Stomach (tissue), 9 donors: ENCODE data around the gene TRIM63. TPM values are rescaled to one million over a fixed set of nuclear protein-coding genes. Genes with fewer than 3 reads are reported as not detected.

Source experiments
- DNase-seq, 2 donors: peaks; one replicate each; pipeline versions ENCODE4 v3.0.0 to v3.0.0-alpha.2; 2013 to 2019
- H3K27ac ChIP-seq, 5 donors: fragments of 200-600 bp in 4 of 5; sonication (generic) in 4 of 5; one replicate each; pipeline ENCODE4 v1.5.1; 2013 to 2019; ENCODE audit warnings: mild to moderate bottlenecking in 1 of 5, moderate library complexity in 1 of 5
- H3K27me3 ChIP-seq, 3 donors: fragments of 200-600 bp; sonication (generic); one replicate each; pipeline ENCODE4 v1.5.1; 2017 to 2019; ENCODE audit warnings: mixed run types in 1 of 3
- H3K36me3 ChIP-seq, 4 donors: fragments of 200-600 bp; sonication (generic); 1 replicate in 3 of 4; 2 replicates in 1 of 4; pipeline ENCODE4 v1.5.1; 2016 to 2019
- H3K4me1 ChIP-seq, 4 donors: fragments of 200-600 bp; sonication (generic); one replicate each; pipeline ENCODE4 v1.5.1; 2016 to 2019
- H3K4me3 ChIP-seq, 4 donors: fragments of 200-600 bp; sonication (generic) in 3 of 4; one replicate each; pipeline ENCODE4 v1.5.1; 2016 to 2019; ENCODE audit warnings: mild to moderate bottlenecking in 1 of 4
- H3K9me3 ChIP-seq, 4 donors: fragments of 200-600 bp; sonication (generic); one replicate each; pipeline ENCODE4 v1.5.1; 2016 to 2019
- CTCF ChIP-seq, 7 experiments: fragments of 450-650 bp in 4 of 7; fragments of 200-600 bp in 3 of 7; sonication (generic) in 3 of 7; IDR thresholded peaks; one replicate each; pipeline ENCODE4 v1.5.1; 2016 to 2019; ENCODE audit warnings: antibody characterized with exemption in 7 of 7, control low read depth in 2 of 7, mild to moderate bottlenecking in 1 of 7
- EP300 ChIP-seq: sonication (generic); formaldehyde crosslinking; IDR thresholded peaks from one replicate; pipeline ENCODE4 v1.6.1; 2017; ENCODE audit warnings: antibody characterized with exemption
- POLR2A ChIP-seq, 4 donors: fragments of 450-650 bp; IDR thresholded peaks; one replicate each; pipeline ENCODE4 v1.6.1; 2016; ENCODE audit warnings: antibody characterized with exemption in 4 of 4, control low read depth in 2 of 4, mild to moderate bottlenecking in 1 of 4, moderate library complexity in 1 of 4
- POLR2AphosphoS5 ChIP-seq, 3 donors: sonication (generic); formaldehyde crosslinking; IDR thresholded peaks; one replicate each; pipeline ENCODE4 v1.6.1; 2016; ENCODE audit warnings: antibody characterized with exemption in 3 of 3
- WGBS, 5 donors: extraction: QIAGEN DNeasy Blood & Tissue Kit in 3 of 5; methylation state at CpG; one replicate each; pipeline versions ENCODE4 v1.1.5 to v1.1.7; 2013 to 2018; 5-methylcytosine and 5-hydroxymethylcytosine counted together
- intact Hi-C: fragments of 100-400 bp; cut with DNase I; formaldehyde crosslinking; loops from one replicate; pipeline ENCODE4 v1.15.1; 2023; ENCODE audit warnings: low total_unique reads
- polyA plus RNA-seq, 3 donors: library from polyadenylated mRNA; stranded (reverse); fragments of 200-250 nt; gene quantifications; one replicate each; pipeline ENCODE4 v1.2.3, GENCODE V29; 2013
- total RNA-seq, 5 donors: library from RNA; depleted of rRNA; stranded (reverse); fragments of >200 nt; gene quantifications; one replicate each; pipeline versions ENCODE4 v1.1.0 to v1.2.3, GENCODE V29; 2014 to 2016
- donor health status: healthy with polysubstance abuse.
- donor health status: Bipolar disorder and iron deficiency.
- donor health status: healthy.

Gene TRIM63
- total and polyA plus RNA-seq, 8 donors: 0.37 to 6.0 (median 0.42) TPM; not detected in 4

- no peak for DNase-seq
- WGBS, 5 donors: 58 to 77% (median 61%) methylated on average over 2 of the region's 2 CpGs
- intact Hi-C loops: no loop called here
These were observed 16.7 kb upstream of the TRIM63 start for GRCh38 chr1:26084091-26084561.

GRCh38 chr1:26083208-26083607 is 15.8 kb upstream of the TRIM63 start:
- Histone ChIP-seq H3K9me3 (no peaks in the 10 kb centered on the region), H3K36me3 (no peaks in the 10 kb centered on the region), H3K4me1 (peaks cover 0 to 16% (median 7%) of the 10 kb centered on the region in 4 donors), H3K27ac (no peak overlapping the region), H3K27me3 (peaks cover 0 to 29% (median 0%) of the 10 kb centered on the region in 3 donors), H3K4me3 (no peak overlapping the region)
- TF ChIP-seq POLR2AphosphoS5 (IDR thresholded peaks at IDR 0.05): no peak
- TF ChIP-seq CTCF (IDR thresholded peaks at IDR 0.05): no peak
- TF ChIP-seq POLR2A (IDR thresholded peaks at IDR 0.05): no peak
- no peak for TF ChIP-seq EP300
- peak in 1 of 2 donors; percentile 29 for DNase-seq
- WGBS, 5 donors: 52 to 61% (median 54%) methylated on average over 3 to 5 of the region's 5 CpGs
- intact Hi-C loops: no loop called here

More at GRCh38 chr1:26084091-26084561, 16.7 kb upstream of the TRIM63 start:
- H3K4me3 ChIP-seq: no peak overlapping the region
- peaks cover 0 to 32% (median 0%) of the 10 kb centered on the region in 3 donors for H3K27me3 ChIP-seq
- H3K9me3 ChIP-seq: no peaks in the 10 kb centered on the region
- H3K4me1 ChIP-seq: peaks cover 0 to 11% (median 3%) of the 10 kb centered on the region in 4 donors
- TF ChIP-seq POLR2AphosphoS5 (IDR thresholded peaks at IDR 0.05) (no peak), CTCF (IDR thresholded peaks at IDR 0.05) (no peak), POLR2A (IDR thresholded peaks at IDR 0.05) (no peak), EP300 (no peak)
- H3K27ac ChIP-seq: no peak overlapping the region
- no peaks in the 10 kb centered on the region for H3K36me3 ChIP-seq

GRCh38 chr1:26082020-26082350 is 14.6 kb upstream of the TRIM63 start:
- DNase-seq: no peak
- no peaks in the 10 kb centered on the region for H3K9me3 ChIP-seq
- peaks cover 0 to 16% (median 7%) of the 10 kb centered on the region in 4 donors for H3K4me1 ChIP-seq
- WGBS, 5 donors: 52 to 67% (median 54%) methylated on average over 3 of the region's 3 CpGs
- H3K27ac ChIP-seq: no peak overlapping the region
- peaks cover 0 to 22% (median 0%) of the 10 kb centered on the region in 3 donors for H3K27me3 ChIP-seq
- intact Hi-C loops: no loop called here
- TF ChIP-seq POLR2AphosphoS5 (IDR thresholded peaks at IDR 0.05): no peak
- no peak for TF ChIP-seq POLR2A (IDR thresholded peaks at IDR 0.05)
- TF ChIP-seq CTCF (IDR thresholded peaks at IDR 0.05): no peak
- no peak for TF ChIP-seq EP300
- no peaks in the 10 kb centered on the region for H3K36me3 ChIP-seq
- no peak overlapping the region for H3K4me3 ChIP-seq

GRCh38 chr1:26081267-26082019 is 14.0 kb upstream of the TRIM63 start:
- Histone ChIP-seq H3K36me3 (no peaks in the 10 kb centered on the region), H3K27me3 (peaks cover 0 to 22% (median 0%) of the 10 kb centered on the region in 3 donors), H3K27ac (no peak overlapping the region), H3K4me1 (peaks cover 0 to 17% (median 8%) of the 10 kb centered on the region in 4 donors), H3K4me3 (no peak overlapping the region), H3K9me3 (no peaks in the 10 kb centered on the region)
- TF ChIP-seq POLR2A (IDR thresholded peaks at IDR 0.05) (no peak), EP300 (no peak), CTCF (IDR thresholded peaks at IDR 0.05) (no peak), POLR2AphosphoS5 (IDR thresholded peaks at IDR 0.05) (no peak)
- no peak for DNase-seq
- 69 to 82% (median 76%) methylated on average over 8 of the region's 8 CpGs for WGBS, 5 donors
- intact Hi-C loops: no loop called here
